GM21825 (cell line): ENCODE measurements around the gene KCNJ11.

Experiments used
- ATAC-seq: cut with Tn5 transposase; IDR thresholded peaks from one replicate; pipeline ENCODE4 v1.9.1; 2021; ENCODE audit warnings: mild to moderate bottlenecking, moderate library complexity; ENCODE audit not compliant: unreplicated experiment

Gene KCNJ11

DNA sequence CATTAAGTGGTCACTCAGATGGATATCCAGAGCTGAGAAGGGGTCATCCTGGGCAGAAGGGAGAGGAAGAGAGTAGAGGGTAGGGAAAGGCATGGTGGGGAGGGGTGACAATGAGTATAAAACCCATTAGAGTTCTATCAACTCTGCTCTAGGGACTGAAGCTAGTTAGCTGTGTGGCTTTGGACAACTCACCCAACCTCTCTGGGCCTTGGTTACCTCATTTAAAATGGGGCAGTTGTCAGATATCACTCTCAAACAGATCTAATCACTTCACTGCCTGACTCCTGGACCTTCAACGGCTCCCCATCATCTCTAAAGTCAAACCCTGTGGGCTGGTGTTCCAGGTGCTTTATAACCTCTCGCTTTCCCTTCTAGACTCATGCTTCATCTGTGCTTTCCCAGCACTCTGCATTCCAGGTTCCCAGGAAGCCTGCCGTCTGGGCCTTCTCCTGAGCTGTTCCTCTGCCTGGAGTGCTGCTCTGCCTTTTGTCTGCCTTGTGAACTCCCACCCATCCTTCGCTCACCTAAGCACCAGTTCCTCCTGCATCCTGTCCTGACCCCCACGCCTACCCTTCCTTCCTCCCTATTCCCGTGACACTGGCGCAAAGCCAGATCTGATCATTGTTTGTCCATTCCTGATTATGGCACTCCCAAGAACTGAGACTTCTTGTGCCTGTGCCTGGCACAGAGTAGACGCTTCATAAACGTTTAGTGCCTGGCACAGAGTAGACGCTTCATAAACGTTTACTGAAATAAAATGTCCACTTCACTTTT, 22.3 kb upstream of the KCNJ11 start:
- no peak for ATAC-seq

DNA sequence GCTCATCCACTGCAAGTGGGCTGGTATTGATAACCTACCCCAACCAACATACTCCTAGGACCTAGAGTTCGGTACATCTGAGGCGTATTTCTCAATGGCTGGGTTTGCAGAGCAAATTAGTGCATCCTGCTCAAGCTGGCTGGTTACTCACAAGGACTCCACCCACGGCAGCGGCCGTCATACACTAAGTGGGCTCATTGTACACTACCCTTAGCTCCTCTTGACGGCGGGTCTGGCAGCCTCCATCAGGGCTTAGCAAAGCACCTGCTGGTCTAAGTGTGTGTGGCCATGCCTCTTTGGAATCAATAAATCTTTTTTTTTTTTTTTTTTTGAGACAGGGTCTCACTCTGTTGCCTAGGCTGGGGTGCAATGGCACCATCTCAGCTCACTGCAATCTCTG, 20.2 kb upstream of the KCNJ11 start:
- no peak for ATAC-seq

DNA sequence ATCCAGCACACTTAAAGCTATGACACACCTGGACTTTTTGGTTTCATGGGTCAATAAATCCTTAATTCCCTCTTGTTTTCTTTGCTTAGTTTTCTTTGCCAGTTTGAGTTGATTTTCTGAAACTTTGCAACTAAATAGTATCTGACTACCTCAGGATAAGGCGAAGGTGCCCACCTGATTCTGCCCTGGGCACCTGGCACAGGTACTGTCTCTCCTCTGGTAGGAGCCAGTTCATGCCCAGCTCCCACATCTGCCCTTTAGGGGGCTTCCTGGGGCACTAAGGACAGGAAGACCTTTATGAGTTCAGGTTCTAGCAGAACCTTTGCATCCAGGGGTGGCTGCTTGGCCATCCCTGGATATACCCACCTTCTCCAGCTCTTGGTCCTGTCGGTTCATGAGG, 19.6 kb upstream of the KCNJ11 start:
- no peak for ATAC-seq

DNA sequence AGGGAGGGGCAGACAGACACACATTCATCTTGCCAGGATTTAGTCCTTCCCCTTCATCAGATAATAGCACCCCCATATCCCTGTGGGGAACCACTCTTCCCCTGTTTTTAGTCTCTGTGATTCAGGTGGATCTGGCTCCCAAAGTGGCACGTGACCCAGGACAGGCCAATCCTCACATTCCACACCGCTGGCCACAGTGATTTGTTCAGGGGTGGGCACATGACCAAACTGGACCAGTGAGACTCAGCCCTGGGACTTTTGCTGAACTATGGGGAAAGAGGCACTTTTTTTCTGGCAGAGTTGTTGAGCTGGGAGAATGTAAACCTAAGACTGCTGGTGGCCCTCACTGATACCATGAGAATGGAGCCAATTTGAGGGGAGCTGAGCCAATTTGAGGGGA, 19.1 kb upstream of the KCNJ11 start:
- ATAC-seq, result no peak

DNA sequence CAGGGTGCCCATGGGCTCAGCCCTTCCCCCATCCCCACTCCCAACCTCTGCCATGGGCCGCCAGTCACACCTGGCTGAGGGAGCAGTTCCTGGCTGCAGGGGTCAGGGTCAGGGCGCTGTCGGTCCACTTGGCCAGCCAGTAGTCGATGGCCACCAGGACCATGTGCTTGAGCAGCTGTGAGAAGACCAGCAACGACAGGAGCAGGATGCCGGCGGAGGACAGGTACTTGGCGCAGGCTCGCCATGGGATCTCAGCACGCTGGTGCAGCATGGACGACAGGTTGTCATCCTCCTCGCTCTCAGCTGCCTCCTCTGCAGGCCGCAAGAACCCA, 18.3 kb upstream of the KCNJ11 start:
- no peak for ATAC-seq

DNA sequence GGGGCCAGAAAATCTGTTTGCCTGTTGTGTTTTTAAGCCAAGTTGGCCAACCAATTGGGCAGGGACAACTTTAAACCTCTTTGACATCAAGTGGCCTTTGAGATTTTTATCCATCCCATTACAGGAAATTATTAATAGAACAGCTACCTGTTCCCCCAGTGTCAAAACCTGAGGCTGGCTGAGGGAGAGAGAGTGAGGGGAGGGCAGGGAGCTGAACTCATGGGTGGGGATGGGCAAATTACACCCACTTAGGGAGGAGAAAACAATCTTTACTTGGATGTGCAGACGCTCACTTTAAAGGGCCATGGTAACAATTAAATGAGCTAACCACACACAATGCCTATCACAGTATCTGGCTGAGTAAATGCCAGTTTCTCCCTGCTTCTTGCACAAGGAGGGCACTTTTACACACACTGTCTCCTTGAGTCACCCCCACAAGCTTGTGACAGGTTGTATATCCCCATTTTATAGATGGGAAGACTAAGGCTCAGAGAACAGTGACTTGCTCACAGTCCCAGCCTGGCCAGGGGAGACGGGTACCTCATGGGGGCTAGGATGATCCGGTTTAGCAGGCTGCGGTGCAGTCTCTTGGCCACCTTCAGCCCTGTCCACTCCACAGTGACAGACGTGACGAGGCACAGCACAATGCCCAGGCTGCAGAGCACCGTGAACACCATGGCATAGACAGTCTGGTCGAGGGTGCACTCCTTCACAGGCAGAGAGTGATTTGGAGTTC, 17.8 kb upstream of the KCNJ11 start:
- no peak for ATAC-seq

DNA sequence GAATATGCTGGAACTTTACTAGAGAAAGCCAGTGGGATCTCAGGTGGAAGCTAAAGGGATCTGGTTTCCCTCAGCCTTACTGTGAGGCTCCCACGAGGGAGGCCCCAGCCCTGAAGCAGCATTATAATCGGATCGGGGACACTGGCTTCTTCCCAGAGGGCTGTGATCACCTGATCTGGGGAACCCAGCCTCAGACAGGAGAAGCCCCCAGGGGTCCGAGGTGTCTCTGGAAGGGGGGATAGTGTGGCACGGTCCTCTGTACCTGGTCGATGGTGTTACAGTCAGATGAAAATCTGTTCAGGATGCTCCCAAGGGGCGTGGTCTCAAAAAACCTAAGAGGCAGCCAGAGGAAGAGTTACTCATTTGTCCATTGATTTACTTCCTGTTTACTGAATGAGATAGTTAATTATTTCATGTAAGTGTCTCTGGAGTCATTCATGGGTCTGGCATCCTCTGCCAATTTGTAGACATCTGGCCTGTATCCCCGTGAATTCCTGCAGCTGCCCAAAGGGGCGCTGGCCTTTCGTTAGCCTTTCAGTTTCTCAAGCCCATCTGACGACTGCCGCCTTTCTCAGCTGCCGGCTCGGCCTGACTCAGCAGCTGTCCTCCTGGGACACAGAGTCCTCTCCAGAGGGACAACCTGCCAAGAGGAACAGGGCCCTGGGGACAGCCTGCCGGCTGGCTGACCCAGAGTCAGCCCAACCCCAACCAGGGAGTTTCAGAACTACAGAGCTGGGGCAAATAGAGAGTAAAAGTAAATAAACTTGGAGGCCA, 17.0 kb upstream of the KCNJ11 start:
- ATAC-seq, result no peak

DNA sequence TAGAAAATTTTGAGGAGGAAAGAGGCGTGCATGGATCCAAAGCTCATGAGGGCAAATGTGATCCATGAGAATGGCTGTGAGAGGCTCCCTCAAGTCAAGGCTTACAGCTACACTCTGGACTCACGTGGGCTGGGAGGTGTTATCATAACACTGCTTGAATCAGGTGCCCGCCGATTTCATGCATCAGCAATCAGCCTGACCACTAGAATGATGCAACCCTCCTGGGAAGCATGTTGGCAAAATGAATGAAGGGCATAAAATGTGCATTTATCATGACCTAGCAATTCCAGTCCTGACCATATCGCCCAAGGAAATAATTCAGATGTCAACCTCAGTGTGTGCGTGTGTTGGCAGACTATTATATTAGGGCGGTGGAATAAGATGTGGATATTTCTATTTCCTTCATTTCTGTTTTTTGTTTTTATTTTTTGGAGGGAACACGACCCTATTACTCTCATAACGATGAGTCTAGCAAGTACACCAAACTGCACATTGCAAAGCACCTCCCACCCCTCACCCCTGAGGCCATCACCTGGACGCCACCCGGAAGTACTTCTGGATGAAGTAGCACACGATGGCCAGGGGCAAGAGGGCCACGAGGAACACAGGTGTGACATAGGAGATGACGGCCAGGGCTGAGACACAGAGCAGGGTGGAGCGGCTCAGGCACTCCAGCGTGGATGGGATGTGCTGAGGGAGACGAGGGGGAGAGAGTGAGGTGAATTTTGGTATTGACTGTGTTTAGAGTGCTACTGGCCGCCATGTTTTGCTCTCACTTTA, 15.7 kb upstream of the KCNJ11 start:
- no peak for ATAC-seq

DNA sequence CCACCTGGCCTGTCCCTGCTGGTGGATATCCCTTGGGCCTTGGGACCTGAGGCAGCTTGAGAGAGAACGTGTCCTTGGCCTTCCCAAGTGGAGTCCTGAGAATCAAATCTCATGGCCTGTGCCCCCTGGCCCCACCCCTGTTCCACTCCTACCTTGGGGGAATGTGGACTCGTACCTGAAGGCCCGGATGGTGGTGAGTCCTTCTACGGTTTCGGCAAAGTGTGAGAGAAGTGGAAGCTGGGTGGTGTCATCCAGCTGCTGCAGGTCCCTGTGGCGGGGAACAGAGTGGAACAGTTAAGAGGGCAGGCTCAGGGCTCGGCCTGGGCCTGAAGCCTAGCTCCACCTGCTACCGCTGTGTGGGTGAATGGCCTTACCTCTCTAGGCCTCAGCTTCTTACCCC, 14.0 kb upstream of the KCNJ11 start:
- ATAC-seq, result no peak

DNA sequence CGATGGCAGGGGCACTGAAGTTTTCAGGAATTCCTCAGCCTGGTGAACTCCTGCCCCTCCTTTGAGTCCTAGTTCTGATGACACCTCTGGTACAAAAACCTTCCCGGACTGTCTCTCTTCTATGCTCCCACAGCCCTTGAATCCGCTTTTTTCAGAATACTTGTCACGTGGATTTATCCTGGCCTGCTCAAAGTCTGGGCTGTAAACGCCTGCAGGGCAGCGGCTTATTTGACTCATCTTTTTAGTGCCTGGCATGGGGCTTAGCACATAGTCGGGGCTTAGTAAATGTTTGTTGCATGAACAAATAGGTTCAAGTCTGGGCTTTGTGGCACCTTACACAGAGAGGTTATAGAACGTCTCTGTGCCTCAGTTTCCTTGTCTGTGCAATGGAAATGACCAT, 13.4 kb upstream of the KCNJ11 start:
- ATAC-seq, result no peak

DNA sequence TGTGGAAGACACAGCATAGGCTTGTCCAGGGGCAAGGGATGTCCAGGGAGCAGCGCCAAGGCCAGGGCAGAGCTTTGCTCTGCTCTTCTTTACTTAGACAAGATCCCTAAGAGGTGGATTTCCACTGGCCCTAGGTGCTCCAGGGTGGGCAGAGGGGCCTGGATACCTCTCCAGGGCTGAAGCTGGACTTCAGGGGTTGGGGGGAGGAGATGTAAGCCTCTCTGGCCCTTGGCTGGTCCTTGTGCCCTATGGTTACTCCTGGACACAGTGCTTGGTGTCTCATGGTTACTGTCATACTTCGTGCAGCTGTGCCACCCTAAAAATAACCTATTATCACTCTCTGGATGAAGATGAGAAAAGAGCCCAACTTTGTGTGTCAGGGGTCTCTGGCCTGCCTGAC, 12.9 kb upstream of the KCNJ11 start:
- no peak for ATAC-seq

DNA sequence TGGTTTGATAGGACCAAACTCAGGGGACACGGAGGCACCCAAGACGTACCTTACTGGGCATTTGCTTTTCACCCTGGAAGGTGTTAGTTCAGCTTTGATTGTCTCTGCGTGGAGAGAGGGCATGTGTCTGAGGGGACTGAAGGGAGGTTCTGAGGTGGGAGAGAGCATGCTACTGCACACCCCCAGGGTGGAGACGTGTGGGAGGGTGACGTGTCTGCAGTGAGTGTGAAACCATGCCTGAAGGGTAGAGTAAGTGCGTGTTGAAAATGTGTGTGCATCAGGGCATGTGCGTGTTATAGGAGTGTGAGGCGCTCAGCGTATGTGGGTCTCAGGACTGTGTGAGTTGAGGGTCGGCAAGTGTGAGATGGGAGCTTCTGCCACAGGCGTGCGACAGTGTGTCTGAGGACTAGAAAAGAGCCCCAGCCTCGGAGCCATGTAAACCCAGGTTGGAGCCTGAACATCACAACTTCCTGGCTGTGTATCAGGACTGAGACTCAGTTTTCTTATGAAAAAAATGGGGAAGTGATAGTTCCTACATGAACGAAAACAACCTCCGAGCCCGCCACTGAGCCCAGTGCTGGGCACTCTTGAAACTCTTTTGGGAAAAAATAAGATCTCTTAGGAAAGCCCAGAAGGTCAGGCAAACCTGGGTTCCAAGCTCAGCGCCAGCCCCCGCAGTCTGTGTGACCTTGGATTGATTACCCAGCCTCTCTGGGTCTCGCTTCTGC, 11.8 kb upstream of the KCNJ11 start:
- ATAC-seq, result no peak

DNA sequence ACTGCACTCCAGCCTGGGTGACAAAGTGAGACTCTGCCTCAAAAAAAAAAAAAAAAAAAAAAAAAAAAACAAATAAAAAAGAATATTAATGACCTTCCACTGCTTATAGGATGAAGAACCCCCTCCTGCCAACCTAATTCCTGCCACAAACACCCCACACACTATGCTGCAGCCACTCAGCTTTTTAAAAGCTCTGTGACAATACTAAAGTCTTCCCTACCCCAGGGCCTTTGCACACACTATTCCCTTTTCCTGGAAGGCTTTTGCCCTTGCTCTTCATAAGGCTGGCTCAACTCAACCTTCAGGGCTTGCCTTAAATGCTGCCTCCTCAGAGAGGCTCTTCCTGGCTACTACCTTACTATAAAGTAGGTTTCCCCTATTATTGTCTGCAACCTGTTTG, 10.8 kb upstream of the KCNJ11 start:
- ATAC-seq, result no peak

DNA sequence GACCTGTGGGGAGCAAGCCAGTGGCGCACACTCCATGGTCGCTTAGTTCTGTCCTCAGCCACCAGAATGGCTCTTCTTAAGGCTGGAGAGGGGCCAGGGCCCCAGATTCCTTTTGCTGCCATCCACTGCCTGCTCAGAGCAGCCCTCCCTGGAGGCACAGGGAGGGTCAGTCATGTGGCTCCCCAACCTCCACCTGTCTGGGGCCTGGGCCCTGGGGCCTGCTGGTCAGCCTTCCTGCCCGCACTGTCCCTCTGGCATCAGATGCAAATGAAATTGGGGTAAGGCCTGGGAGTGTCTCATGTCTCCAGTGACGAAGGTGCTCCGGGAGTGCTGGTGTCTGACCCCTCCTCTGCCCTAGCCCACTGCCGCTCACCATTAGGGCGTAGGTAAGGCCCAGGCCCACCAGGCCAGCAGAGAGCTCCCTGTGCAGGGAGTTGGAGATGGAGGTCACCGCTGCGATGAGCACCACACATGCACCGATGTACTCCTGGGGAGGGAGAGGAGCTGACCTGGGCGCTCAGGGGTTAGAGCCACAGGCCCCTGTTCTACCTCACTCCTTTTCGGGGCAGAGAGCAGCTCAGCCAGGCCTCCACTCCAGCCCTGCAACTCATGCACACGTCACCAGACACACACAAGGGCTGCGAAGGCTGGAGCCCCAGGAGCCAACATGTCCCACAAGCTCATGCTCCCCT, 9.0 kb upstream of the KCNJ11 start:
- ATAC-seq, result no peak

DNA sequence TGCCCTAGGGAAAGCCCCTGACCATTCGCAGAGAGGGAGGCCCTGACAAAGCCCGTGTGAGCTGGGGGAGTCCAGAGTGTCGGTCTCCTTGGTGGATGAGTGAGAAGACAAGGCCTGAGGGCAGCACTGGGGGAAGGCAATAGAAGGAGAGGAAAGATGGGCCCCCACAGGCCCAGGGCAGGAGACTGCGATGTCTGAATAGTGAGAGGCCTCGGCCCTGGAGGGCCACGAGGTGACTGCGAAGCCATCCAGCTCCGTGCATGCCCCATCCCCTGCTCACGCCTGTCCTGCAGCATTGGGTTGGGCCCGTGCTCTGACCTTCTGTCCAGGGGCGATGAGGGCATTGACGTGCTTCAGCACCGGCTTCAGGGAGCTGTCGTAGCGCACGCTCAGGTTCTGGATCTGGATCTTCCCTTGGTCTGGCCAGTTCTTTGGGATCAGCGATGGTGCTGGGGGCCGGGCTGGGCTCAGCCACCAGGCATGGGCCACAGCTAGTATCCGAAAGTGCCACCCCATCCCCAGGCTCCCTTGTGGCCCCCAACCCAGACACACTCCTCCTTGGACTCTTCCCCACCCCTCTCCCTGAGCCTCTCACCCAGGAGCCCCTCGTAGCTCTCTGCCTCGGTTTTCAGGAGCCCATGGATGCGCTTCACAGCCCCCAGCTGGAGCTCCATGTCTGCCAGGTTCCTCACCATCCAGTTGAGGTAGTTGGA, 8.3 kb upstream of the KCNJ11 start:
- no peak for ATAC-seq

DNA sequence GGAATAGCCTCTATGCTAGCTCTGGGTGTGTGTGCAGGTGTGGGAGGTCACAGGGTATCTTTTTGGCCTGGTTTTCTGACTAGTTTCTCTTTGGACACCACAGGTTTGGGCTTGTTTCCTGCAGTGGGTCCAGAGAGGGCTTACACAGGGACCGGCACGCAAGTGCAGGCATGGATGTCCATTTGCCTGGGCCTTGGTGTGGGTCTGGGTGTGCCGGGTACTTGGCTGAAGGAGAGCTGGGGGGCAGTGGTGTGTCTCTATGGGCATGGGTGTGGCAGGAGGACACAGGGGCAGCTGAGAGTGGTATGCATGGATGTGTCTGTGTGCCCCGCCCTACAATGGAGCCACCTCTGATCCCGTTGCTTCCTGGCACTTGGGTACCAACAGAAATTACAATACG, 7.5 kb upstream of the KCNJ11 start:
- no peak for ATAC-seq

DNA sequence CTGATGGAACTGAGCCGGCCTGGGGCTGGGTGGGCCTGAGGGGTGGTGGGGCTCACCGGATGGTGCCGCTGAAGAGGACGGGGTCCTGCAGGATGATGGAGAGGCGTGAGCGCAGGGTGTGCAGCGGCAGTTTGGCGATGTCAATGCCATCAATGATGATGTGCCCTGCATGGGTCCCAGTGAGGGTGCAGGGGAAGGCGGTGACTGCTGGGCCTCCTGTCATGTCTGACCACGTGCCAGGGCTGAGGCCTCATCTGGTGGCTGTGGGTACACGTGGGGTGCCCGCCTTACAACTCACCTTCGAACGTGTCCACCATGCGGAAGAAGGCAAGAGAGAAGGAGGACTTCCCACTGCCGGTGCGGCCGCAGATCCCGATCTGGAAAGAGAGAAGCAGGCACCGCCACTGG, 7.1 kb upstream of the KCNJ11 start:
- ATAC-seq, result no peak

DNA sequence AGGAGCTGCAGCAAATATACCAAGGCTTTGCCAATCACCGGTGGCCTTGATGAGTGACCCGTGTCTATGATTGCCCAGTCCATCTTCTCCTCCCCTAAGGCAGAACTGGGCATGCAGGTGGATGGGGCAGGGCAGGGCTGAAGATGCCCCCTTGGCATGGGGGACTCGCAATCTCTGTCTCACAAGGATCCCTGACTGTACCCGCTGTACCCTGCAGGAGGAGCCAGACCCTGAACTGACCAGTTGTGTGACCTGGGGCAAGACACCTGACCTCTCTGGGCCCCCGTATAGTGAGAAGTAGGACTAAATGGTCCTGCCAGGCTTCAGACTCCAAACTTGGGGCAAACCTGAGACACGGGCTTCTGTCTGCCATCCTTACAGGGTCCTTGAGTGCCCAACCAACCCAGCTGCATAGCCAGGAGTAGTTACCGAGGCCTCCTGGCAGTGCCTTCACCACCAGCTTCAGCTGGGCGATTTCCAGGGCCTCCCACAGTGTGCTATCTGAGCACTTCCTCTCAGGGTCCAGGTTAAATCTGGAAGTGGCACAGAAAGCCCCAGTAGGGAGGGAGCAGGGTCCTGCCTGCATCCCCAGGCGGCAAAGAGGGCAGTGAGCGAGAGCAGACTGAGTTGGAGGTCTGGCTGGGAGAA, 6.4 kb upstream of the KCNJ11 start:
- no peak for ATAC-seq

DNA sequence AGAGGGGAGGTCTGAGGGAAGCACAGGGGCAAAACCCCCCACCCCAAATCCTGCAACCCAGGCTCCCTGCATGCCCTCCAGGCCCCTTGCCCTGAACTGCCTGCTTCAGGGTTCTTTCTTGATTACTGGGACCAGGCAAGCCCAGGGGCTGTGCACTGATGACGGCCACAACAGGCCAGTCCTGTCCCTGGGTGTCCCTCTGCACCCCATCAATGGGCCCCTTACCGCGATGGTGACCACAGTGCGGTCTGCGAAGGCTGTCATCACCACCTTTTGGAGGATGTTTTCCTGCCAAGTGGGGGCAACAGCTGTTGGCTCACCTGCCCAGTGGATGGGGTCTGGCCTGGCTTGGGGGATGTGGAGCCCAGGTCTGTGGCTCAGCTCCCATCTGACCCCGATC, 5.0 kb upstream of the KCNJ11 start:
- ATAC-seq, result no peak
